Adrenal gland (tissue), 12 donors: ENCODE results near the gene EHHADH. TPM values are rescaled to one million over a fixed set of nuclear protein-coding genes. Genes with fewer than 3 reads are reported as not detected.

Source experiments
- DNase-seq, 7 donors: peaks; one replicate each; pipeline ENCODE4 v3.0.0-alpha.2; 2019 to 2020
- H3K27ac ChIP-seq, 5 donors: fragments of 200-600 bp; sonication (generic) in 4 of 5; 1 replicate in 3 of 5; 2 replicates in 2 of 5; pipeline versions ENCODE4 v1.5.1 to v1.8.0; 2016 to 2020; ENCODE audit warnings: mild to moderate bottlenecking in 1 of 5
- H3K27me3 ChIP-seq: fragments of 200-600 bp; 2 replicates; pipeline ENCODE4 v1.8.0; 2021
- H3K36me3 ChIP-seq, 2 donors: fragments of 200-600 bp; replicated peaks in 1 of 2; 1 replicate in 1 of 2; 2 replicates in 1 of 2; pipeline versions ENCODE4 v1.5.1 to v1.8.0; 2018 to 2022
- H3K4me1 ChIP-seq, 2 donors: fragments of 200-600 bp; replicated peaks in 1 of 2; 1 replicate in 1 of 2; 2 replicates in 1 of 2; pipeline versions ENCODE4 v1.5.1 to v1.8.0; 2018 to 2021
- H3K4me3 ChIP-seq, 4 donors: fragments of 200-600 bp; sonication (generic) in 3 of 4; one replicate each; pipeline ENCODE4 v1.5.1; 2016 to 2018
- H3K9me3 ChIP-seq, 3 donors: fragments of 200-600 bp; sonication (generic) in 1 of 3; replicated peaks in 1 of 3; 1 replicate in 2 of 3; 2 replicates in 1 of 3; pipeline versions ENCODE4 v1.5.1 to v1.8.0; 2016 to 2021
- POLR2A ChIP-seq, 2 donors: fragments of 450-650 bp; IDR thresholded peaks; one replicate each; pipeline ENCODE4 v1.6.1; 2017; ENCODE audit warnings: antibody characterized with exemption in 2 of 2, mild to moderate bottlenecking in 2 of 2, moderate library complexity in 1 of 2
- WGBS, 4 donors: extraction: QIAGEN DNeasy Blood & Tissue Kit in 2 of 4; methylation state at CpG; one replicate each; pipeline versions ENCODE4 v1.1.5 to v1.1.7; 2013 to 2017; 5-methylcytosine and 5-hydroxymethylcytosine counted together
- intact Hi-C, 2 donors: fragments of 100-400 bp; cut with DNase I; formaldehyde crosslinking; loops; one replicate each; pipeline versions ENCODE4 v1.14.1 to v1.15.0; 2022 to 2023
- polyA plus RNA-seq, 3 donors: library from polyadenylated mRNA; stranded (reverse); fragments of 200-250 nt in 2 of 3; fragments of 350-450 nt in 1 of 3; fragmentation: Illumina TruSeq in 1 of 3; extraction: RNeasy Lipid Tissue Mini Kit (QIAGEN cat#74804) in 1 of 3; gene quantifications; one replicate each; pipeline ENCODE4 v1.2.3, GENCODE V29; 2013 to 2014
- total RNA-seq, 9 donors: library from RNA; depleted of rRNA in 4 of 9; stranded (reverse); fragments of >200 nt in 4 of 9; fragments of 120-200 nt in 1 of 9; fragmentation: NEBNext Ultra II Directional in 1 of 9; extraction: Animal tissue kit (Norgen Biotek cat#: 25700) in 1 of 9; gene quantifications; one replicate each; pipeline versions ENCODE4 v1.1.0 to v1.2.4, GENCODE V29; 2013 to 2023
- TF ChIP-seq, protein P1 (sequence below), 6 experiments: fragments of 450-650 bp in 4 of 6; fragments of 200-600 bp in 2 of 6; sonication (generic) in 1 of 6; IDR thresholded peaks; 1 replicate in 5 of 6; 2 replicates in 1 of 6; pipeline versions ENCODE4 v1.5.1 to v1.8.0; 2016 to 2021; ENCODE audit warnings: antibody characterized with exemption in 6 of 6, mild to moderate bottlenecking in 2 of 6, moderate library complexity in 1 of 6
- donor health status: healthy with polysubstance abuse.
- donor health status: Bipolar disorder and iron deficiency.
- donor health status: DM: yes; HTN: yes; CAD: no.
- donor health status: DM: no; HTN: no; CAD: no.
- donor health status: DM: no; HTN: no; CAD: no.
- donor health status: DM: yes; HTN: yes; CAD: no.

EHHADH gene
- total and polyA plus RNA-seq, 12 donors: 1.6 to 7.8 (median 5.9) TPM

DNA sequence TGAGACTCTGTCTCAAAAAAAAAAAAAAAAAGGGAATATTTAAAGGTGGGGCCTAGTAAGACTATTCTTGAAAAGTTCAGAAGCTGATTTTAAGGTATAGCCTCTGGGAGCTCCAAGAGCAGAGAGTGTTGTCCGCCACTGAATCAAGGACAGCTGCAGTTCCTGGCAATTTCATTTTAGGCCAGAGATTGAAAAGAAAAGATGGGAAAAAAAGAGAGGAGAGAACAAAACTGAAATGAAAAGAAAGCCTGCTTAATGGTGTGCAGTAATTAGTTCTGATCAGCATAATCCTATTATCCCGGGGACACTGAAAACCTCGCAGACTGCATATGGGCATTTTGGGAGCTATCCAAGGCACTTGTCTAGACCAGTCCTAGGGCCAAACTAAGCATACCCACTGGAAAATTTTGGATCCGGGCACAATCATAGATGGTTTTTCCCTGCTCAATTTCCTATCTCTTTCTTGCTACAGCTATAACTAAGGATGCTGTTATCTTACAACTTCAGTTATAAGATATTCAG lies 43.2 kb downstream of the EHHADH start:
- no peak overlapping the region for H3K27ac ChIP-seq
- intact Hi-C loops: no loop called here
- H3K36me3 ChIP-seq: no peaks in the 10 kb centered on the region
- WGBS, 4 donors: 87 to 93% (median 89%) methylated on average over 4 of the region's 4 CpGs
- TF ChIP-seq POLR2A (IDR thresholded peaks at IDR 0.05): no peak
- TF ChIP-seq, protein P1, sequence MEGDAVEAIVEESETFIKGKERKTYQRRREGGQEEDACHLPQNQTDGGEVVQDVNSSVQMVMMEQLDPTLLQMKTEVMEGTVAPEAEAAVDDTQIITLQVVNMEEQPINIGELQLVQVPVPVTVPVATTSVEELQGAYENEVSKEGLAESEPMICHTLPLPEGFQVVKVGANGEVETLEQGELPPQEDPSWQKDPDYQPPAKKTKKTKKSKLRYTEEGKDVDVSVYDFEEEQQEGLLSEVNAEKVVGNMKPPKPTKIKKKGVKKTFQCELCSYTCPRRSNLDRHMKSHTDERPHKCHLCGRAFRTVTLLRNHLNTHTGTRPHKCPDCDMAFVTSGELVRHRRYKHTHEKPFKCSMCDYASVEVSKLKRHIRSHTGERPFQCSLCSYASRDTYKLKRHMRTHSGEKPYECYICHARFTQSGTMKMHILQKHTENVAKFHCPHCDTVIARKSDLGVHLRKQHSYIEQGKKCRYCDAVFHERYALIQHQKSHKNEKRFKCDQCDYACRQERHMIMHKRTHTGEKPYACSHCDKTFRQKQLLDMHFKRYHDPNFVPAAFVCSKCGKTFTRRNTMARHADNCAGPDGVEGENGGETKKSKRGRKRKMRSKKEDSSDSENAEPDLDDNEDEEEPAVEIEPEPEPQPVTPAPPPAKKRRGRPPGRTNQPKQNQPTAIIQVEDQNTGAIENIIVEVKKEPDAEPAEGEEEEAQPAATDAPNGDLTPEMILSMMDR (IDR thresholded peaks at IDR 0.05): no peak
- no peak for DNase-seq
- no peaks in the 10 kb centered on the region for H3K9me3 ChIP-seq
- H3K27me3 ChIP-seq: no peaks in the 10 kb centered on the region
- H3K4me1 ChIP-seq: peaks cover 0 to 2% of the 10 kb centered on the region in 2 donors
- no peak overlapping the region for H3K4me3 ChIP-seq

DNA sequence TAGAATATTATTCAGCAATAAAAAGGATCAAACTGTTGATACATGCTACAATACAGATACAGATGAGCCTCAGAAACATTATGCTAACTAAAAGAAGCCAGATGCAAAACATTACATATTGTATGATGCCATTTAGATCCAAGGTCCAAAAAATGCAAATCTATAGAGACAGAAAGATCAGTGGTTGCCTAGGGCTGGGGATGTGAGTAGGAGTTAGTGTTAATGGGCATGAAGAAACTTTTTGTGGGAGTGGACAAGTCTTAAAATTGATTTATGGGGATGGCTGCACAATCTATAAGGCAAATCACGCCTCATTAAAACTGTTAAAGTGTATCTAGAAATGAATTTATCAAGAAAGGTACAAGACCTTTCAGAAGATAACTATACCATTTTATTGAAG lies 45.0 kb downstream of the EHHADH start:
- H3K27me3 ChIP-seq: no peaks in the 10 kb centered on the region
- H3K4me3 ChIP-seq: no peak overlapping the region
- TF ChIP-seq POLR2A (IDR thresholded peaks at IDR 0.05): no peak
- TF ChIP-seq, protein P1 (IDR thresholded peaks at IDR 0.05): no peak
- no peak overlapping the region for H3K27ac ChIP-seq
- WGBS, 4 donors: 87 to 100% (median 96%) methylated on average over 1 of the region's 1 CpG
- no peaks in the 10 kb centered on the region for H3K4me1 ChIP-seq
- intact Hi-C loops: no loop called here
- H3K9me3 ChIP-seq: no peaks in the 10 kb centered on the region
- no peak for DNase-seq
- no peaks in the 10 kb centered on the region for H3K36me3 ChIP-seq

DNA sequence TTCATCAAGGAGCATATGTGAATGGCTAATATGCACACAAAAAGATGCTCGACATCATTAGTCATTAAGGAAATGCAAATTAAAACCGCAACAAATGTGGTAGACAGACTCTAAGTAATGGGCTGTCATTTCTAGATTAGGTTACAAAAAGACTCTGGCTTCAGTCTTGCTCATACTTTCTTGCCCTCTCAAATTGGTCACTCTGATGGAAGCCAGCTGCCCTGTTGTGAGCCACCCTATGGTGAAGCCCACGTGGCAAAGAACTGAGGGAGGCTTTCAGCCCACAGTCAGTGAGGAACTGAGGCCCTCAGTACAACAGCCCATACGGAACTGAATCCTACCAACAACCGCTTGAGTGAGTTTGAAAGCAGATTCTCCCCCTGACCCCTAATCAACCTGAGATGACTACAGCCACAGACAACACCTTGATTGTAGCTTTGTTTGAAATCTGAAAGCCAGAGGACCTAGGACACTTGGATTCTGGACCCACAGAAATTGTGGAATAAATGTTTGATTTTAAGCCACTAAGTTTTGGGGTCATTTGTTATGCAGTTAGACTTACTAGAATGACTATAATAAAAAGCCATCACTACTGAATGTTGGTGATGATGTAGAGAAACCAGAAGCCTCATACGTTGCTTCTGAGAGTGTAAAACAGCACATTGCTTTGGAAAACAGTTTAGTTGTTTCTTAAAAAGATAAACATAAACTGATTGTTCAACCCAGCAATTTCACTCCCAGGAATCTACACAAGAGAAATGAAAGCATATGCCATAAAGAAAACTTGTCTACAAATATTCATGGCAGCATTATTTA lies 45.7 kb downstream of the EHHADH start:
- no peak overlapping the region for H3K27ac ChIP-seq
- H3K4me1 ChIP-seq: no peaks in the 10 kb centered on the region
- no peaks in the 10 kb centered on the region for H3K9me3 ChIP-seq
- no peak overlapping the region for H3K4me3 ChIP-seq
- TF ChIP-seq, protein P1 (IDR thresholded peaks at IDR 0.05): no peak
- TF ChIP-seq POLR2A (IDR thresholded peaks at IDR 0.05): no peak
- intact Hi-C loops: no loop called here
- no peaks in the 10 kb centered on the region for H3K27me3 ChIP-seq
- no peaks in the 10 kb centered on the region for H3K36me3 ChIP-seq
- DNase-seq: no peak
- WGBS, 4 donors: 79 to 92% (median 88%) methylated on average over 5 to 6 of the region's 6 CpGs

DNA sequence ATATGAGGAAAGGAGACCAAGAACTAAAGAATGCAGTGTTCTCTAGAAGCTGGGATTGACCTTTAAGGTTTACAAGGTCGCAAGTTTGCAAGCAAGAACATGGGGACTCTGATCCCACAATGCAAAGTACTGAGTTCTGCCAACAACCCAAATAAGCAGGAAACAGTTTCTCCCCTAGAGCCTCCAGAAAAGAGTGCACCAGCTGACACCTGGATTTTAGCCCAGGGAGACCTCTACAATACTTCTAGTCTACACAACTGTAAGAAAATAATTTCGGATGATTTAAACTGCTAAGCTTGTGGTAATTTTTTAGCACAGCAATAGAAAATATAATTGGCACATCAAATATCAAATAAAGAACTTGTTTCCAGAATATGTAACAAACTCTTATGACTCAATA lies 46.4 kb downstream of the EHHADH start:
- Histone ChIP-seq H3K27ac (no peak overlapping the region), H3K4me1 (no peaks in the 10 kb centered on the region), H3K27me3 (no peaks in the 10 kb centered on the region), H3K9me3 (no peaks in the 10 kb centered on the region), H3K4me3 (no peak overlapping the region), H3K36me3 (no peaks in the 10 kb centered on the region)
- DNase-seq: no peak
- intact Hi-C loops: no loop called here
- 68 to 76% (median 71%) methylated on average over 2 of the region's 2 CpGs for WGBS, 4 donors
- TF ChIP-seq, protein P1 (IDR thresholded peaks at IDR 0.05): no peak
- TF ChIP-seq POLR2A (IDR thresholded peaks at IDR 0.05): no peak
